DMS114 treated with DMSO at 0.1 percent for 48 hours (cell line): Measurements from ENCODE around the gene SUN3.
"Not testable (repeated sequence)": the region's sequence is repeated elsewhere in the genome, so short reads cannot be mapped to it uniquely, and the experiment has no call there.

Experiments
- DNase-seq: peaks from one replicate; lab custom pipeline; 2025; ENCODE audit not compliant: unreplicated experiment; lab: John Stamatoyannopoulos, UW

Gene SUN3

DNA sequence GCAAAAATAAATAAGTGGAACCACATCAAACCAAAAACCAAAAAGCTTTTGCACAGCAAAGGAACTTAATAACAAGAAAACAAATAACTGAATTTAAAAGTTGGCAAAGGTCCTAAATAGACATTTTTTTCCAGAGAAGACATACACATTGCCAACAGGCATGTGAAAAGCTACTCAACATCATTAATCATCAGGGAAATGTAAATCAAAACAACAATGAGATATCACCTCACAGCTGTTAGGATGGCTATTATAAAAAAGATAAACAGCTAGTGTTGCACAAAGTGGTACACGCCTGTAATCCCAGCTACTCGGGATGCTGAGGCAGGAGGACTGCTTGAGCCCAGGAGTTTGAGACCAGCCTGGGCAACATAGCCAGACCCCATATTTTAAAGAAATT is 2.2 kb upstream of the SUN3 start:
- no peak for DNase-seq

DNA sequence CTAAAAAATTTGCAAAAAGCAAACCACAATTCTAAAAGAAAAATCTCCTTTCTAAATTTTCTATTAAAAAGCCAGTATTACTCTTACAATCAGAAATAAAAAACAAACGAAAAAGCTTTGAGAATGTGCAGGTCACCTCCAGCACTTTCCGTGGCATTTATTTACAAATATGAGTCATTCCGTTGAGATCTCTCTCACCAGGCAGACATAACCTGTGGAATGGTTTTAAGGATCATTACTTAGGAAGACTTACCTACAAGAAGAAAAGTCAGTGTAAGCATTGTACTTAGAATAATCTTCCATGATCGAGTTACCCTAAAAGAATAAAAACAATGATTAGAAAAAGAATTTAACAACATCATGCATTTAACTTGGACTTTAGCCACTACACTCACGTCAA is 3.3 kb downstream of the SUN3 start:
- no peak for DNase-seq

DNA sequence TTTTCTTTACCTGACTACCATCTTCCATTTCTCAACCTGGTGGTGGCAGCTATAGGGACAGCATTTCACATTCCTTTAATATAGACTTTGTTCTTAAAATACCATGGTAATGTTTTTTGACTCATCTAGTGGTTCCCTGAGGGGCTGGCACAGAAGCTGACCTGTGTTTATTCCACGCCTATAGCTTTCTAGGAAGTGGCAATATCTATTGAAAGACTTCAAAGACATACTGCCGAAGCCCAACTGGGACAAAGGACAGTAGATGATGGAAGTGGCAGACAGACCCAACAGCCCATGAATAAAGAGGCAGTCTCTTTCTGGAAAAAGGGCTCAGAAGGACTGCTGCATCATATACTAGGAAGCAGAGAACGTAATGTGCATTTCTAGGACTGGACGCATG is 11.2 kb downstream of the SUN3 start:
- DNase-seq, result no peak

DNA sequence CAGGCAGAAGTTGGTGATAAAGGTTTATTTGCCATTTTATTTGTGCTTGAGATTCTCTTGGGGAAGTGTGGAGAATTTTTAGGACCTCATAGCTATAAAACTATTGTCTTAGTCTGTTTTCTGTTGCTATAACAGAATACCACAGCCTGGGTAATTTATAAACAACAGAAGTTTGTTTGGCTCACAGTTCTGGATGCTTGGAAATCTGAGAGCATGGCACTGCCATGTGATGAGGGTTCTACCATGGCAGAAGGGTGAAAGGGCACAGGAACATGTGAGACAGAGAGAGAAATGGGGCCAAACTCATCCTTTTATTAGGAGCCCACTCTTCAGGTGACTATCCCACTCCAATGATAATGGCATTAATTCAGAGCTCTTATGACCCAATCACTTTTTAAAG is 12.3 kb downstream of the SUN3 start:
- DNase-seq, result no peak

DNA sequence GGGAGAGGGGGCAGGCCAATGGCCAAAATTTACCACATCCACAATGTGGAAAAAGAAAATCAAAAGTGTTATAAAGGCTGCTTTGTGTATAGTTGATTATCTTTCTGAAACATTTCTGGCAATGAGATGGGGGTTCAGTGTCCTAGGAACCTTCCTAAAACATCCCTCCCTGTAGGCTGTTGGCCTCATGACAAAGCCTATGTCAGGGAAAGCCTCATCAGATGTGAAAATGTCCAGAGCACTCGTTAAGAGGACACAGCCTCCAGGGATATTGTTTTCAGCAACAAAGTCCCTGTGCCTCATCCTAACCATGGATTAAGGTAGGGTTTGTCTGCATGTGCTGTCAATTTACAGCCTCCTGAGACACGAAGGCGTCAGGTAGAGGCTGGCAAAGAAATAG is 17.0 kb downstream of the SUN3 start:
- no peak for DNase-seq

DNA sequence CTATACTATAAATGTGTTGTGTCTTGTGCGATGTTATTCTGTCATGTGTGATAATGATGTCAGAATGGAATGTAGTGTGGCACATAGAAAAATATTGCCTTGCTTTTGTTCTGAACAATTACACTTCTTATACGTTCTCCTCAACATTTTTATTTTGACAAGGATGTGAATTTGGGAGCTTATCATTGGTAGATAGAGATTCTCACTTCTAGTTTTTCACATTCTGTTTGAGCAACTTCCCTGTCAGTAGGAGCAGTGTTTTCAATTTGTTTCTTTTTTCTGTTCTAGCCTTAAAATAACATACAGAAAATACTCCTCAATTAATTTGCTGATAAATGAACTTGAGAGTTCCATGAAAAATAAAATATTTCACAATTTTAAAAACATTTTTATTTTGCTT is 17.6 kb downstream of the SUN3 start:
- DNase-seq, result no peak

DNA sequence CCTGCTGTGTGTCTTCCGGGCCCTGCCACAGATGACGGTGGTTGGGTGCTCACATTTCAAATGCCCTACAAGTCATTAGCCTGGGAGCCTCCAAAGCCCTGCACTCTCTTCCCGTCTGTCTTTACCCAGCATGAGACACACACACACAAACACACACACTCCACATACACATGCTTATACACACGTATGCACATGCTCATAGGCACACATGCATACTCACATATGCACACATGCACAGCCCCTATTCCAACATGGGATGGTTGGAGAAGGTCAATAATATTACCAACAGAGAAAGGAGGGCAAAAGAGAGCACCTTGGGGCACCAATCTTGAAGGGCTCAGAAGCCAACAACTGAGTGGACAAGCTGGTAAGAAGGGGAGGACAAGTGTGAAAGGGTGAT is 19.0 kb downstream of the SUN3 start:
- DNase-seq, result no peak

DNA sequence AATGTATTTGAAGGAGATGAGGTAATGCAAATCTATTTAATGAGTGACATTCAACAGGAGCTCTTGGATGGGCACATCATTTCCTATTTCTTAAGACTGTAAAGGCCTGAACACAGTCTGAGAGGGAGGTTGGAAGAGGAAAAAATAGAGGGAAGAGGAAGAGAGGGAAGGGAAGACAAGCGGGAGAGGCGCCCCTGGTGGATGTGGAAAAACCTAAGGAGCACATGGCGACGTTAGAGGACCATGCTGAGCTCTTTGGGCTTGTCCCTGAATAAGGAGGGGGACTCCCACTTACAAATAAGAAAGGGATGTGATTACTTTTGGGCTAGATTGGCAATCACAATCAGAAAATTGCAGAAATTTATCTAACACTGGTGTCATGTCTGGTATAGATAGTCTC is 19.6 kb downstream of the SUN3 start:
- DNase-seq, result no peak

DNA sequence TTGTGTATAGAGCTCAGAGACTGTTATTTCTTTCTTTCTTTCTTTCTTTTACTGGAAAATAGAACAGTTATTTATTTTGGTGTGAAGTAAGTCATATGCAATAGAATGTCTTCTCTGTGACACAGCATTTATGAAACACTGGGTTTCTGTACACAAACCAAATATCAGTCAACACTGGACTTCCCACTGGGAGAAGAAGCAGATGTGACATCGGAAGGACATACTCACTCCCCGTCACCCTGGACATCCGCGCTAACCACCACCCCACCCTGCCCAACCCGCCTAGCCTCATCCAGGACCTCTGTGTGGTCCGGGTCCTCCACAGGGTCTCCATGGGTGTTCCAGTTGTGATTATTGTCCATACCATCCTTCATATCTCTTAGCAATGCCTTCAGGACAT is 22.0 kb downstream of the SUN3 start:
- no peak for DNase-seq

DNA sequence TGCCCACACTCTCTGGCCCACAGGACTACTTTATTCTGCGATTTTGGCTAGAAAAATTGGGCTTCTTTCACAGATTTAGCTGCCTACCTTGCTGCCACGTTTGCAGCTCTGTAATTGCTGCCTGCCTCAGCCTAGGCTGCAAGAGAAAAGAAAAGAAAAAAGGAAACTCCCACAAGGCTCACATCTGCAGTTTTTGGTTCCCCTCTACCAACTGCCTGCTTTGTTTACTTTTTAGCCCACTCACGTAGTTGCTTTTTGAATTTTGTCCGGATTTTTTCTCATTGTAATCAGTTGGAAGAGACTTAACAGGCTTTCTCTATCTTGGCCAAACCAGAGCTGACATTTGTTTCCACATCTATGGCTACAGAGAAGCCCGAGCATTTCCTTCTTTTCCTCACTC is 24.3 kb downstream of the SUN3 start:
- no peak for DNase-seq

DNA sequence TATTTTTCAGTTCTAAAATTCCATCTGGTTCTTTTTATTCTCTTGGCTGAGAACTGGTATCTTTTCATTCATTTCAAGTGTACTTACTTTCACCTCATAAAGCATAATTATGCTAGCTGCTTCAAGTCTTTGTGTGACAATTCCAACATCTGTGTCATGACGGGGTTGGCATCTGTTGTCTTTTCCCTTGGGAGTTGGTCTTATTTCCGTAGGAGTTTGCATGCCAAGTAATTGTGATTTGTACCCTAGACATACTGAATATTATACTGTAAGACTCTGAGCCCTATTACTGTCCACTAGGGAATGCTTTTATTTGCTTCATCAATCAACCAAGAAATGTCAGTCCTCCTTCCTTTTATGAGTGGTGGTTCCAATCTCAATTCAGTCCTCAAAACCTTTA is 24.9 kb downstream of the SUN3 start:
- no peak for DNase-seq

DNA sequence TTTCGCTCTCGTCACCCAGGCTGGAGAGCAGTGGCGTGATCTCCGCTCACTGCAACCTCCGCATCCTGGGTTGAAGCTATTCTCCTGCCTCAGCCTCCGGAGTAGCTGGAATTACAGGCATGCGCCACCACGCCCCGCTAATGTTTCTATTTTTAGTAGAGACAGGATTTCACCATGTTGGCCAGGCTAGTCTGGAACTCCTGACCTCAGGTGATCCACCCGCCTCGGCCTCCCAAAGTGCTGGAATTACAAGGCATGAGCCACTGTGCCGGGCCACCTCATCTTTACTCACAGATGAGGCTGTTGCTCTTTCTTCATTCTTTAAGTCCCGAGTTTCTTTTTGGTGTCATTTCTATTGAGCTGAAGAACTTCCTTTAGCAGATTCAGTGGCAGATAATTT is 28.7 kb downstream of the SUN3 start:
- DNase-seq, result not testable (repeated sequence)

DNA sequence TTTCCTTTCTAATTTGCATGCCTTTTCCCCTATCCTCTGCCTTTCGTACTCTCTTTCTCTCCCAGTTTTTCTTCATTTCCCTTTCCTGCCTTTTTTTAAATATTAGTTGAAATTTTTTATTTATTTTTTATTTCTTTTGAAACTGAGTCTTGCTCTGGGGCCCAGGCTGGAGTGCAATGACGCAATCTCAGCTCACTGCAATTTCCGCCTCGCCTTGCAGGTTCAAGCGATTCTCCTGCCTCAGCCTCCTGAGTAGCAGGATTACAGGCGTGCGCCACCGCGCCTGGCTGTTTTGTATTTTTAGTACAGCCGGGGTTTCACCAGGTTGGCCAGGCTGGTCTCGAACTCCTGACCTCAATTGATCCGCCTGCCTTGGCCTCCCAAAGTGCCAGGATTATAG is 29.5 kb downstream of the SUN3 start:
- no peak for DNase-seq

DNA sequence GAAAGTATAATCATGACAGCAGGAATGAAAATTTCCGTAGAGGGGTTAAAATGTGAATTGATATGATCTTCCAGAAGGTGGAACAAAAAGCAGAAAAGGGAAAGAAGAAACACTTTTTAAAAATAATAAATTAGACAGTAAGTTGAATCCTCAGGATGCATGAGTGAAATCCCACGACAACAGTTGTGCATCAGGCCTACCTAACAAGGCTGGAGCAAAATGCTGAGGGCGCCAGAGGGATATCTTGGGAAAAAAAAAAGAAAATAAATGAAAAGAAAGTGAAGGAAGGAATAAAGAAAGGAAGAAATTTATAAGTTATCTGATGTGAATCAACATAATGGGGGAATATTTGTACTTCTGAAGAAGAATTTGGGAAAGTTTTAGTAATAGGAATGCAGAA is 36.5 kb downstream of the SUN3 start:
- DNase-seq, result no peak

DNA sequence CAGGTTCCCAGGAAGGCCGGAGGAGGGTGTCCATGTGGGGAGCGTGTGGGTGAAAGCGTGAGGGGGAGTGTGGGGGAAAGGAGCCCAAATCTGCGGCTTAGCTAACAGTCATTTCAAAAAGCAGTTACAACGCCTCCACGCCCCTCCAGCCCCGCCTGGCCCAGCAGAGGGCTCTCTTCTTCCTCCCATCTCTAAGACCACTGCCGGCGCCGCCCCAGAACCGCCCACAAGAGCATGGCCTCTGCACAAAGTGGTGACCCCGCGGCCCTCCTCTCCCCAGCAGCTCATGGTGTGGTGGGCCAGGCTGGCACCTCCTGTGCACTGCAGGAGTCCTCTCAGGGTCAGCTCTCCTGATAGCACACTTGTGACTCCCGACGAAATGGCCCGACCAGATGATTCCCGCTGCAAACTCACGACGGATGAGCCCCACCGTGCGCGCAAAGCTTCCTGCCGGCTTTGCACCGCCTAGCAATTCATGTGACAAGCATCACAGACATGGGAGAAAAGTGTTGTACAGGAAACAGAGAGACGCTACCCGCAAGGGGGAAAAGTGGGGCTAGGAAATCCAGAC is 37.1 kb downstream of the SUN3 start:
- DNase-seq, result peak; percentile 91

DNA sequence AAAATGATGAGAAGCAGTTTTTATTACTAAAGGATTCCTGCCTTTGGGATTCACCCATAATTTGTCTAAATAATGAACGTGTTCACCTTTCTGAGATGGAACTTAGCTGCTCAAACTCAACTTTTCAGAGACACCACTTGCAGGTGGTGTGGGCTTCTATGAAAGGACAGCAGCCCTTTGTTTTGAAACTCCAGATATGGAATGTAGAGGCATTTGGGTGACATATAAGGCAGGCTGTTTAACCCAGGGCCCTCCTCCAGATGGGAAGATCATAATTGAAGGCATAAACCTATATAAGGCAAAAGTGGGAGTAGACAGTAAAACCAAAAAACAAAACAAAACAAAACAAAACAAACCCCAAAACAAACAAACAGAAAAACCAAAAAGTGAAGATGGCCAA is 37.6 kb downstream of the SUN3 start:
- no peak for DNase-seq

DNA sequence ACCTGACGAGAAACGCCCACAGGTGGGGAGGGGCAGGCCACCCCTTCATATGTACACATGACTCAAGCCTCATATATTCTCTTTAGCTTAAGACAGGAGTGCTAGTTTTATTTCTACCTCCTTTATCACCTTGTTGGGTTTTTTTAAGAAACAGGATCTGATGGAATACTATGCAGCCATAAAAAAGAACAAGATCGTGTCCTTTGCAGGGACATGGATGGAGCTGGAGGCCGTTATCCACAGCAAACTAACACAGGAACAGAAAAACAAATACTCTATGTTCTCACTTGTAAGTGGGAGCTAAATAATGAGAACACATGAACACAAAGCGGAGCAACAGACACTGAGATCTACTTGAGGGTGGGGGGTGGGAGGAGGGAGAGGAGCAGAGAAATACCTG is 38.3 kb downstream of the SUN3 start:
- DNase-seq, result no peak

DNA sequence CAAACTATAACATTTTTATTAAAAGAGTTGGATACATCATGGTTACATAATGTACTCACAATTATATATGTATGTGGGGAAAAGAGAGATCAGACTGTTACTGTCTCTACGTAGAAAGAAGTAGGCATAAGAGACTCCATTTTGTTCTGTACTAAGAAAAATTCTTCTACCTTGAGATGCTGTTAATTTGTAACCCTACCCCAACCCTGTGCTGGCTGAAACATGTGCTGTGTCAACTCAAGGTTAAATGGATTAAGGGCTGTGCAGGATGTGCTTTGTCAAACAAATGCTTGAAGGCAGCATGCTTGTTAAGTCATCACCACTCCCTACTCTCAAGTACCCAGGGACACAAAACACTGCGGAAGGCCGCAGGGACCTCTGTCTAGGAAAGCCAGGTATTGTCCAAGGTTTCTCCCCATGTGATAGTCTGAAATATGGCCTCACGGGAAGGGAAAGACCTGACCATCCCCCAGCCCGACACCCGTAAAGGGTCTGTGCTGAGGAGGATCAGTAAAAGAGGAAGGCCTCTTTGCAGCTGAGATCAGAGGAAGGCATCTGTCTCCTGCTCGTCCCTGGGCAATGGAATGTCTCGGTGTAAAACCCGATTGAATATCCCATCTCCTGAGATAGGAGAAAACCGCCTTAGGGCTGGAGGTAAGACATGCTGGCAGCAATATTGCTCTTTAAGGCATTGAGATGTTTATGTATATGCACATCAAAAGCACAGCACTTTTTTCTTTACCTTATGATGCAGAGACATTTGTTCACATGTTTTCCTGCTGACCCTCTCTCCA is 39.1 kb downstream of the SUN3 start:
- not testable (repeated sequence) for DNase-seq

DNA sequence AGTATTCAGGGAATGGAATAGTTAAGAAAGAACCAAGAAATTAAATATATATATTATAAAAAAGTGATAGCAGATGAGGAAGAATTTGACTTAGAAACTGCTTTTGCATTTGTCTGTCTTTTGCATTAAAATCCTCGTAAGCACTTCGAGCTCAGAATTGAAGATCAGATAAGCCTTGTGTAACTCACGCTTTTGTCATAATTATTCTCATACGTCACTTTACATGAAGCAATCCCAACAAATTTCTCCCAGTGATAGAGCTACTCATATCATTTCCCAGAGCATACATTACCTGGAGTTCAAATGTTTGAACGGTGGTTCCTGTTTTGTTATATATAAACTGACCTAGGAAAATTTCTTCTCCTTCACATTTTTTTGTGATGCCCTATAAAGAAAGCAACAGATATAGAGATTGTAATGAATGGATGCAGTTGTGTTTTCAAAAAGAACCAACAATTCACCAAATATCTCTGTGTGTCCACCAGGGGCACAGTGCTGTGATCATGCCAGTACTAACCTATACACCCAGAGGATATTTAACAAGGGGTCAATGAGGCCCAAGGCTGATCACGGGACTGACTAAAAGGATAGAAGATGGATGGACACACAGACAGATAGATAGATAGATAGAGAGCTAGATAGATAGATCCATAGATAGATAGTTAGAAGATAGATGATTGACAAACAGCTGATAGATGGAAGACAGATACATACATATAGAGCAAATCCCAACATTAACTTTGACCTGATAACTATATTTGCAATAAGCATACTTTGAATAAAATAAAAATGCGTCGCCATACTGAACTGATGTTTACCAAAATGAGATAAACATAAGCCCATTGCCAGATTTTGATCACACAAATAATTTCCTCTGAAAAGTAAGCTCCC is 40.2 kb downstream of the SUN3 start:
- DNase-seq, result no peak

DNA sequence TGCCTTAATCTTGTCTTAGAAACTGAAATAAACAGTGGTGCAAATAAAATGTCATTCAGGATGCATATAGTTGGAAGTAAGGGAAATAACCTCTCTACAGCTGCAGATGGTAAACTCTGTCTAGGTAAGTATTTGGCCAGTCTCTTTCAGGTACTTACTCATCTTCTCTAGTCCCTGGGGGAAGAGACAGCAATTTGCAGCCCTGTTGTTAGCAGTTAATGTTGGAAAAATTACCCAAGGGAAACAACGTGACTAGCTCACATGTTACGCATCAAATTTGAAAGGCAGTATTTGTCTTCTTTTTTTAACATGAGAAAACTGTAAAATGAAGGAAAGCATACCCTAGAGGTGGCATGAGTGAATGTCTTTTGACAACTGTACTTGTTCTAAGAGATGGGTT is 46.3 kb downstream of the SUN3 start:
- no peak for DNase-seq

DNA sequence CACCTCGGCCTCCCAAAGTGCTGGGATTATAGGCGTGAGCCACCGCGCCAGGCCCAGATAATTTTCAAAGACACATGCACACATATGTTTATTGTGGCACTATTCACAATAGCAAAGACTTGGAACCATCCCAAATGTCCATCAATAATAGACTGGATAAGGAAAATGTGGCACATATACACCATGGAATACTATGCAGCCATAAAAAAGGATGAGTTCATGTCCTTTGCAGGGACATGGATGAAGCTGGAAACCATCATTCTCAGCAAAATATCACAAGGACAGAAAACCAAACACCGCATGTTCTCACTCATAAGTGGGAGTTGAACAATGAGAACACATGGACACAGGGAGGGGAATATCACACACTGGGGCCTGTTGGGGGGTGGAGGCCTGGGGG is 48.3 kb downstream of the SUN3 start:
- not testable (repeated sequence) for DNase-seq

DNA sequence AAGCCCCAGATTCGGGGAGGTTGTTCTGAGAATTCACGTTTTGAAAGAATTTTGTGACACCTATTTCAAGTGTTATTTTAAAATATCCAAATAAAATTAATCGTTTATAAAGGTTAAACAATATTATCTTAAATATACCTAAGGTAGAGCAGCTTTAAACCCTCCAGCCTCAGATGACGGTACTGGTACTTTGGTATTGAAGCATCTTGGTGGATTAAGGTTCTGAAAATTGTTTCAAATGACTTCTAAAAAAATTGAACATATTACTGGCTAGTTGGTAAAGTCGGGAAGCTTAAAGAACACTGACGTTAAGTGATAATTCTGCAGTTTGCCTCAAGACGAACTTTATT is 49.1 kb downstream of the SUN3 start:
- DNase-seq, result no peak
